ENCODE measurements around the gene LRRC63. TPM values are rescaled to one million over a fixed set of nuclear protein-coding genes. Genes with fewer than 3 reads are reported as not detected.
"Not testable (repeated sequence)": the region's sequence is repeated elsewhere in the genome, so short reads cannot be mapped to it uniquely, and the experiment has no call there.

LRRC63 gene
- not detected in 2 replicates for total RNA-seq (2012; rRNA removed)

- Histone ChIP-seq H3K36me3 (ENCODE audit: insufficient read depth, low read length) (no peaks in the 10 kb centered on the region), H3K9ac (ENCODE audit: low read depth, low read length) (peak within 1 kb of the TSS; percentile 37)
Observed at GRCh38 chr13:46211483-46212351, at the start of gene LRRC63. Gene LRRC63, plus strand, starts transcription at chr13:46211928. Its CDS starts 1,107 bp downstream, at chr13:46213035.

GRCh38 chr13:46162741-46163140 is 49.0 kb upstream of the LRRC63 start:
- H3K4me2 ChIP-seq (ENCODE audit: low read length); H3K36me3 ChIP-seq (ENCODE audit: insufficient read depth, low read length); H3K4me1 ChIP-seq (ENCODE audit: control insufficient read depth, insufficient read depth, low read length); H3K9ac ChIP-seq (ENCODE audit: low read depth, low read length); H3K4me3 ChIP-seq (ENCODE audit: low read length); H3K9me3 ChIP-seq (replicated peaks; ENCODE audit: low read length): not testable (repeated sequence)
- H3K27me3 ChIP-seq (ENCODE audit: control insufficient read depth, insufficient read depth, low read length), result peaks cover 43% of the 10 kb centered on the region

More at GRCh38 chr13:46211483-46212351, at the start of gene LRRC63:
- peak within 1 kb of the TSS; percentile 94 for H3K4me2 ChIP-seq (ENCODE audit: low read length)
- H3K27me3 ChIP-seq (ENCODE audit: control insufficient read depth, insufficient read depth, low read length), result peaks cover 4% of the 10 kb centered on the region
- peaks cover 11% of the 10 kb centered on the region for H3K4me1 ChIP-seq (ENCODE audit: control insufficient read depth, insufficient read depth, low read length)
- peak within 1 kb of the TSS; percentile 76 for H3K4me3 ChIP-seq (ENCODE audit: low read length)
- H3K9me3 ChIP-seq (replicated peaks; ENCODE audit: low read length), result no peaks in the 10 kb centered on the region

- Histone ChIP-seq H3K27me3 (ENCODE audit: control insufficient read depth, insufficient read depth, low read length) (peaks cover 51% of the 10 kb centered on the region), H3K4me1 (ENCODE audit: control insufficient read depth, insufficient read depth, low read length) (no peaks in the 10 kb centered on the region), H3K4me2 (ENCODE audit: low read length) (no peak overlapping the region), H3K9ac (ENCODE audit: low read depth, low read length) (no peak overlapping the region), H3K36me3 (ENCODE audit: insufficient read depth, low read length) (no peaks in the 10 kb centered on the region), H3K4me3 (ENCODE audit: low read length) (no peak overlapping the region), H3K9me3 (replicated peaks; ENCODE audit: low read length) (no peaks in the 10 kb centered on the region)
Observed at GRCh38 chr13:46164661-46165060, 47.1 kb upstream of the LRRC63 start.

- H3K9me3 ChIP-seq (replicated peaks; ENCODE audit: low read length), result no peaks in the 10 kb centered on the region
- no peak overlapping the region for H3K4me3 ChIP-seq (ENCODE audit: low read length)
- H3K36me3 ChIP-seq (ENCODE audit: insufficient read depth, low read length), result no peaks in the 10 kb centered on the region
- no peak overlapping the region for H3K9ac ChIP-seq (ENCODE audit: low read depth, low read length)
- no peaks in the 10 kb centered on the region for H3K4me1 ChIP-seq (ENCODE audit: control insufficient read depth, insufficient read depth, low read length)
- no peak overlapping the region for H3K4me2 ChIP-seq (ENCODE audit: low read length)
- H3K27me3 ChIP-seq (ENCODE audit: control insufficient read depth, insufficient read depth, low read length), result peaks cover 57% of the 10 kb centered on the region
Observed at GRCh38 chr13:46165485-46166223, 46.1 kb upstream of the LRRC63 start.

- Histone ChIP-seq H3K4me2 (ENCODE audit: low read length) (no peak overlapping the region), H3K27me3 (ENCODE audit: control insufficient read depth, insufficient read depth, low read length) (peaks cover 57% of the 10 kb centered on the region), H3K4me3 (ENCODE audit: low read length) (no peak overlapping the region), H3K4me1 (ENCODE audit: control insufficient read depth, insufficient read depth, low read length) (no peaks in the 10 kb centered on the region), H3K9ac (ENCODE audit: low read depth, low read length) (no peak overlapping the region), H3K36me3 (ENCODE audit: insufficient read depth, low read length) (no peaks in the 10 kb centered on the region), H3K9me3 (replicated peaks; ENCODE audit: low read length) (no peaks in the 10 kb centered on the region)
Observed at GRCh38 chr13:46166224-46166584, 45.5 kb upstream of the LRRC63 start.

- no peaks in the 10 kb centered on the region for H3K36me3 ChIP-seq (ENCODE audit: insufficient read depth, low read length)
- H3K4me1 ChIP-seq (ENCODE audit: control insufficient read depth, insufficient read depth, low read length), result no peaks in the 10 kb centered on the region
- no peak overlapping the region for H3K9ac ChIP-seq (ENCODE audit: low read depth, low read length)
- no peaks in the 10 kb centered on the region for H3K9me3 ChIP-seq (replicated peaks; ENCODE audit: low read length)
- H3K27me3 ChIP-seq (ENCODE audit: control insufficient read depth, insufficient read depth, low read length), result peaks cover 50% of the 10 kb centered on the region
- no peak overlapping the region for H3K4me3 ChIP-seq (ENCODE audit: low read length)
- H3K4me2 ChIP-seq (ENCODE audit: low read length), result no peak overlapping the region
Observed at GRCh38 chr13:46166947-46167610, 44.6 kb upstream of the LRRC63 start.

- H3K36me3 ChIP-seq (ENCODE audit: insufficient read depth, low read length), result no peaks in the 10 kb centered on the region
- H3K27me3 ChIP-seq (ENCODE audit: control insufficient read depth, insufficient read depth, low read length), result peaks cover 51% of the 10 kb centered on the region
- H3K9ac ChIP-seq (ENCODE audit: low read depth, low read length), result no peak overlapping the region
- no peaks in the 10 kb centered on the region for H3K9me3 ChIP-seq (replicated peaks; ENCODE audit: low read length)
- no peaks in the 10 kb centered on the region for H3K4me1 ChIP-seq (ENCODE audit: control insufficient read depth, insufficient read depth, low read length)
- H3K4me3 ChIP-seq (ENCODE audit: low read length), result no peak overlapping the region
- no peak overlapping the region for H3K4me2 ChIP-seq (ENCODE audit: low read length)
Observed at GRCh38 chr13:46168341-46168740, 43.4 kb upstream of the LRRC63 start.

GRCh38 chr13:46168783-46169182 is 42.9 kb upstream of the LRRC63 start:
- Histone ChIP-seq H3K36me3 (ENCODE audit: insufficient read depth, low read length) (no peaks in the 10 kb centered on the region), H3K4me3 (ENCODE audit: low read length) (no peak overlapping the region), H3K4me1 (ENCODE audit: control insufficient read depth, insufficient read depth, low read length) (no peaks in the 10 kb centered on the region), H3K9ac (ENCODE audit: low read depth, low read length) (no peak overlapping the region), H3K9me3 (replicated peaks; ENCODE audit: low read length) (no peaks in the 10 kb centered on the region), H3K4me2 (ENCODE audit: low read length) (no peak overlapping the region), H3K27me3 (ENCODE audit: control insufficient read depth, insufficient read depth, low read length) (peaks cover 55% of the 10 kb centered on the region)

- no peak overlapping the region for H3K4me3 ChIP-seq (ENCODE audit: low read length)
- no peak overlapping the region for H3K4me2 ChIP-seq (ENCODE audit: low read length)
- no peaks in the 10 kb centered on the region for H3K4me1 ChIP-seq (ENCODE audit: control insufficient read depth, insufficient read depth, low read length)
Observed at GRCh38 chr13:46169758-46170157, 42.0 kb upstream of the LRRC63 start.

GRCh38 chr13:46170268-46170667 is 41.5 kb upstream of the LRRC63 start:
- Histone ChIP-seq H3K36me3 (ENCODE audit: insufficient read depth, low read length) (no peaks in the 10 kb centered on the region), H3K9me3 (replicated peaks; ENCODE audit: low read length) (no peaks in the 10 kb centered on the region), H3K27me3 (ENCODE audit: control insufficient read depth, insufficient read depth, low read length) (peaks cover 56% of the 10 kb centered on the region), H3K4me2 (ENCODE audit: low read length) (no peak overlapping the region), H3K4me3 (ENCODE audit: low read length) (no peak overlapping the region), H3K4me1 (ENCODE audit: control insufficient read depth, insufficient read depth, low read length) (no peaks in the 10 kb centered on the region), H3K9ac (ENCODE audit: low read depth, low read length) (no peak overlapping the region)

More at GRCh38 chr13:46169758-46170157, 42.0 kb upstream of the LRRC63 start:
- no peak overlapping the region for H3K9ac ChIP-seq (ENCODE audit: low read depth, low read length)
- no peaks in the 10 kb centered on the region for H3K36me3 ChIP-seq (ENCODE audit: insufficient read depth, low read length)
- no peaks in the 10 kb centered on the region for H3K9me3 ChIP-seq (replicated peaks; ENCODE audit: low read length)
- H3K27me3 ChIP-seq (ENCODE audit: control insufficient read depth, insufficient read depth, low read length), result peaks cover 57% of the 10 kb centered on the region

GRCh38 chr13:46170687-46171086 is 41.0 kb upstream of the LRRC63 start:
- H3K4me1 ChIP-seq (ENCODE audit: control insufficient read depth, insufficient read depth, low read length), result no peaks in the 10 kb centered on the region
- peaks cover 56% of the 10 kb centered on the region for H3K27me3 ChIP-seq (ENCODE audit: control insufficient read depth, insufficient read depth, low read length)
- no peak overlapping the region for H3K4me2 ChIP-seq (ENCODE audit: low read length)
- H3K9me3 ChIP-seq (replicated peaks; ENCODE audit: low read length), result no peaks in the 10 kb centered on the region
- H3K9ac ChIP-seq (ENCODE audit: low read depth, low read length), result no peak overlapping the region
- H3K36me3 ChIP-seq (ENCODE audit: insufficient read depth, low read length), result no peaks in the 10 kb centered on the region
- no peak overlapping the region for H3K4me3 ChIP-seq (ENCODE audit: low read length)
